H7 (cell line): ENCODE results near the gene FDXR. TPM values are rescaled to one million over a fixed set of nuclear protein-coding genes. Genes with fewer than 3 reads are reported as not detected.
A peak's percentile ranks its signal among the peaks of the same experiment; 100 is the strongest.

Experiments
- DNase-seq: peaks from one replicate; pipeline ENCODE4 v3.0.0; 2012
- H3K27me3 ChIP-seq: 2 replicates; pipeline ENCODE4 v1.6.0; 2011; ENCODE audit warnings: mild to moderate bottlenecking, low read length; ENCODE audit not compliant: control insufficient read depth, insufficient read depth
- H3K36me3 ChIP-seq: replicated peaks from 2 replicates; pipeline ENCODE4 v1.5.1; 2011; ENCODE audit warnings: low read length; ENCODE audit not compliant: control insufficient read depth, insufficient read depth
- H3K4me3 ChIP-seq: 2 replicates; pipeline ENCODE4 v1.5.1; 2011; ENCODE audit warnings: low read depth, mild to moderate bottlenecking, control low read depth, low read length, moderate library complexity; ENCODE audit not compliant: insufficient read depth
- total RNA-seq: library from RNA; depleted of rRNA; stranded (reverse); fragments of >200 nt; shearing (Covaris generic); gene quantifications from 2 replicates; pipeline ENCODE4 v1.2.3, GENCODE V29; 2014

FDXR gene
- total RNA-seq, 1 experiment from 2014 or later: 9.7 TPM

GRCh38 chr17:74831444-74832146 is 41.2 kb downstream of the FDXR start:
- Histone ChIP-seq H3K36me3 (no peaks in the 10 kb centered on the region; the same call in 1 of the 2 replicates), H3K4me3 (no peak overlapping the region), H3K27me3 (no peaks in the 10 kb centered on the region)
- DNase-seq: peak; percentile 76

- no peak for DNase-seq
- Histone ChIP-seq H3K27me3 (no peaks in the 10 kb centered on the region), H3K36me3 (no peaks in the 10 kb centered on the region; the same call in 1 of the 2 replicates), H3K4me3 (no peak overlapping the region)
Observed at GRCh38 chr17:74830861-74831260, 41.9 kb downstream of the FDXR start.

DNA sequence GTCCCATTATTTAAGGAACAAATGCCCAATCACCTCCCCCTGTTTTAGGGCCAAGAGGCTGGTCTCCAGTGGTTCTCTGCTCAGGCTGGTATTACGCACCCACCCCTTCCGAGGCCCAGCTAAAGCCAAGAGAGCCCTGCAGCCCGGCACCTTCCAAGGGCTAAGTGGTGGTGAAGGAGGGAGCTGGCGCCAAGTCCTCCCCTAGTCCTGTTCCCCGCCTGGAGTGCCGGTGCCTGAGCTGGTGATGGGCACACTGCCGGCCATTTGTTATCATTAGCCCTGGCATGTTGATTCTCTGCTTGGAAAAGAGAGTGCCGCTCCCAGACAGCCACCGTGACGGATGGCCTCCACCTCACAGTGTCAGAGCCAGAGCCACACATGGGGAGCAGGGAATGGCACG is 45.0 kb downstream of the FDXR start:
- H3K27me3 ChIP-seq: no peaks in the 10 kb centered on the region
- H3K36me3 ChIP-seq: no peaks in the 10 kb centered on the region; the same call in 1 of the 2 replicates
- DNase-seq: no peak
- H3K4me3 ChIP-seq: no peak overlapping the region

GRCh38 chr17:74825952-74826719 is 46.7 kb downstream of the FDXR start:
- Histone ChIP-seq H3K36me3 (no peaks in the 10 kb centered on the region; the same call in 1 of the 2 replicates), H3K4me3 (no peak overlapping the region), H3K27me3 (no peaks in the 10 kb centered on the region)
- DNase-seq: no peak

DNA sequence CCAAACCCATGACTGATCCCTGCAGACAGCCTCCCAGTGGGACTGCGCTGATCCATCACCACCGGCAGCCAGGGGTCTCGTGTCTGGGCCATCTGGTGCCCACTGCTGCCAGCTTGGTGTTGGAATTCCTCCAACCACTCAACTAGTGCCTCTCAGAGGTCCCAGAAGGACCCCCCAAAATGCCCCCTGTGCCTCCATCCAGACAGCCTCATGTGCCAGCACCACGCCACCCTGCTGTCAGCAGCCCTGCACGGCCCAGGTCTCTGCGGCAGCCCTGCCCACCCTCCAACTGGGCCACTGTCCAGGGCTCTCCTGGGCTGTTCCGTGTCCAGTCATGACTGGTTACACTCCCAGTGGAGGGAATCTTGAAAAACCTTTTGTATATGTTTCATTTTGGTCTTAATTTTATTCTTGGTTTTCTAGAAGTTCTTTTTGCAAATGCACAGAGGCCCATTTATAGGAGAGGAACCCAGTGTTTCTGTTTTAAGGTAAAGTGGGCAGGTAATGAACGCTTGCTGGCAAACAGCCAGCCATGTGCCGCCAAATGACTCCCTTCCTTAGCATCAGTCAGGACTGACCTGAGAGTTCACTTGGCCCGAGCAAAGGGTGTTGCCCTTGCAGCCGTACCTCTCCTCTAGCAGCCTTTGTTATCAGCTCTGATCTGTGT is 47.7 kb downstream of the FDXR start:
- no peak for DNase-seq
- no peaks in the 10 kb centered on the region; the same call in 1 of the 2 replicates for H3K36me3 ChIP-seq
- H3K27me3 ChIP-seq: no peaks in the 10 kb centered on the region
- no peak overlapping the region for H3K4me3 ChIP-seq

DNA sequence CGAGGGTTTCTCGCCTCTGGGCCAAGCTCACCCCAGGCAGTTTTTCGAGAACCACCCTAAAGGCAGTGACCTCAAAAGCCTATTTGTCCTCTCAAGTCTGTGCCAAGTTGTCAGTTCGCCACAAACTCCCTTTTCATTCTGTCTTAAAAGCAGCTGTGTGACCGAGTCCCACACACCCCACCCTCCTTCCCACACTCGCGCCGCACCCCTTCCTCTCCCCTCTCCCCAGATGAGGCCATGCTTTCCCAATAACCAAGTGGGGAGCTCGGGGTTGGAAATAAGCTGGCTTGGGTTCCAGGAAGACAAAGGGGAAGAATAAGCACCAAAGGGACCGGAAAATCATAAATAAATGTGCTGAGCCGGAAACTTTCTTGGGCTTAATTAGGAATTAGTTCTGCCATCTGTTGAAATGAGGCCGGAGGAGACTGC is 49.8 kb downstream of the FDXR start:
- no peaks in the 10 kb centered on the region; the same call in 1 of the 2 replicates for H3K36me3 ChIP-seq
- H3K4me3 ChIP-seq: no peak overlapping the region
- no peaks in the 10 kb centered on the region for H3K27me3 ChIP-seq
- DNase-seq: no peak

GRCh38 chr17:74822335-74822938 is 50.4 kb downstream of the FDXR start:
- no peak for DNase-seq

GRCh38 chr17:74821655-74822334 is 51.0 kb downstream of the FDXR start:
- H3K36me3 ChIP-seq: no peaks in the 10 kb centered on the region; the same call in 1 of the 2 replicates

More at GRCh38 chr17:74822335-74822938, 50.4 kb downstream of the FDXR start:
- H3K27me3 ChIP-seq: no peaks in the 10 kb centered on the region
- no peak overlapping the region for H3K4me3 ChIP-seq
- no peaks in the 10 kb centered on the region; the same call in 1 of the 2 replicates for H3K36me3 ChIP-seq

DNA sequence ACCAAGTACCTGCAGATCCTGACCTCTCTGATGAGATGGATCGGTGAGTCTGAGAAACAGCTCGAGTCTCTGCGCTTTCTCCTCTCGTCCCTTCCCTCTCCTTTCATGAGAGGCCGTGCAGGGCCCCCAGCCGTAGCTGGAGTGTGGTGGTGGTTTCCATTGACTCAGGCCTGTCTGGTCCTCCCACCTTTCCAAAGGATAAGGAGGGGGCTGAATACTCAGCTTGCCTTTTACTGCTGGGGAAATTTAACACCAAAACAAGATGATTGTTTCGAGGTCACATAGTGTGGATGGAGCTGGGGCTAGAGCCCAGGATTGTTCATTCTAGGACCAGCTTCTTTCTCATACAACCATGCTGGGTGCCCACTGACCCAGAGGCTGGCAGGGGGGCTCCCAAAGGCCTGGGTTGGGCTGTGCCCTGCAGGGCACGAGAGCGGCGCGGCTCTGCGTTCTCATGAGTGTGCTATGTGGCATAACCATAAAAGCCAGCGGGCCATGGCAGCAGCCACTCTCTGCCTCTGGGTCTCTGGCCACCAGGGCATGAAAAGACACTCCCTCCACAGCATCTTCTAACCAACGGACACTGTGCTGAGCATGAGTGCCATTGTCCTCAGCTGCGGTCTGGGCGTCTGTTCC is 52.9 kb downstream of the FDXR start:
- Histone ChIP-seq H3K4me3 (no peak overlapping the region), H3K36me3 (no peaks in the 10 kb centered on the region; the same call in 1 of the 2 replicates), H3K27me3 (no peaks in the 10 kb centered on the region)
- peak; percentile 42 for DNase-seq

More at GRCh38 chr17:74821655-74822334, 51.0 kb downstream of the FDXR start:
- Histone ChIP-seq H3K4me3 (no peak overlapping the region), H3K27me3 (no peaks in the 10 kb centered on the region)
- DNase-seq: no peak

GRCh38 chr17:74818291-74818938 is 54.4 kb downstream of the FDXR start:
- peak; percentile 78 for DNase-seq

DNA sequence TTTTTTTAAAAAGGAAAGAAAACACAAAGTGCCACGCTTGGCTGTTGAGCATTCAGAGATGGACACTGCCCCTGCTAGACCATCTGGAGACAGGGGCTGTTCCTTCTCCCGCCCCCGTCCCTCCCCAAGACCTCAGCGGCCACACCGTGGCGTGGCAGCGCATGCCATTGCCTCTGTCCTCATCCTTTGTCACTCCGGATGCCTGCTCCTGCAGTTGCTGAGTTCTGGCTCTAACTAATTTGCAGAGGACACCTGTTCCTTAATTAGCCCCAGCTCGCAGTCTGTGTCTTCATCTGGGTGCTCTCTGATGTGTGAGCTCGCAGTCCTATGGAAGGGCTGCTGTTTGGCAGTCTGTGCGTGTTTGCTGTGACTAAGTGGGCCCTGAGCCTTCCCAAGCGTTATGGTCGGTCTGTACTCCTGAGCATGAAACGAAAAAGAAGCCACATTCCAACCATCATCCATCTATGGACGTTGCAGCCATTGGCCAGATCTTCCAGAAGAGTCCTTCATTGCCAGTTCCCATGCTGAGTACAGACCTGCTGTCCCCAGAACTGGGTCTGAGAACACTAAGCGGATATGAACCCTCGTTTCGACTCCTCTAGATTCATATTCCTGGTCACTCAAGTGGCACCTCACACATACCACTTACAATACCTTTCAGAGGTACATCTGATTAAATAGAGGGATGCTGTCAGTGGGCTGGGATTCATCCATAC is 55.7 kb downstream of the FDXR start:
- peak; percentile 30 for DNase-seq
- Histone ChIP-seq H3K36me3 (no peaks in the 10 kb centered on the region; the same call in 1 of the 2 replicates), H3K4me3 (no peak overlapping the region), H3K27me3 (no peaks in the 10 kb centered on the region)

More at GRCh38 chr17:74818291-74818938, 54.4 kb downstream of the FDXR start:
- no peaks in the 10 kb centered on the region; the same call in 1 of the 2 replicates for H3K36me3 ChIP-seq
- H3K4me3 ChIP-seq: no peak overlapping the region
- no peaks in the 10 kb centered on the region for H3K27me3 ChIP-seq

DNA sequence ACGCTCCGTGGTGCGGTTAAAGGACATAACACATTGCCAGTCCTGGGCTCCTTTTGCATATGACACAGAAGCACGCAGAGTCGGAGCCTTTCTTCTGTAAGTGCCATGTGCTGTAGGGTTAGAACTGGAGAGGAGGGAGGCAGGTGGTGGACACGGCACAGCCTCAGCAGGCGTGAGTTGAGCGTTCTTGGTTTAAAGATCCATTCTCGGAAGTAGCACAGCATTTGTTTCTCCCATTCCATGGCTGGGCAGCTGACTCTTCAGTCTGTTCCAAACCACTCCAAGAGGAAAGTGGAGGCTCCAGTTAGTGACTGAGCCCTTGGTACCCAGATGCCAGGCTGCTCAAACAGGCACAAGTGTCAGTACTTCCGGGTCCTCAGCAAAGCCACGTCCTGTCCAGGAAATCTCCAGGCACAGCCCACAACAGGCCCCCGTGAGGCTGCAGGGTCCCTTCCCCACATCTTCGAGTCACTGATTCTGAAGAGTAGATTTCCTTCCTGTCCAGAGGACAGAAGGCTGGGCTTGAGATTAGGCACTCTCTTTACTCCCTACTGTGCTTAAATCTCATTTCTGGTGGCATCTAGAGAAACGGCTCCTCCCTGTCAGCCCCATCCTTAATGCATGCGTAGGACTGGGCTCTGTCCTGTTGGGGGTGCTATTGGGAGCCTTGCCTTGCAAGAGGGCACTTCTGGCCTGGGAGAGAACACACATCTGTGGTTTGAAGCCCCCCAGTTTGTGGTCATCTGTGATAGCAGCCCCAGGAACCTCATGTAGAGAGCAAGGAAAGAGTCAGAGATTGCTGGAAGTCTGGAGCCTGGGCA is 57.0 kb downstream of the FDXR start:
- H3K27me3 ChIP-seq: no peaks in the 10 kb centered on the region
- no peaks in the 10 kb centered on the region; the same call in 1 of the 2 replicates for H3K36me3 ChIP-seq
- H3K4me3 ChIP-seq: no peak overlapping the region
- peak; percentile 93 for DNase-seq
